Muscle of leg (tissue), 11 donors: ENCODE results near the gene TPSD1. TPM values are rescaled to one million over a fixed set of nuclear protein-coding genes. Genes with fewer than 3 reads are reported as not detected.
"Not testable (repeated sequence)": the region's sequence is repeated elsewhere in the genome, so short reads cannot be mapped to it uniquely, and the experiment has no call there.

ENCODE experiments used
- DNase-seq: peaks from one replicate; pipeline ENCODE4 v3.0.0; 2013
- H3K27ac ChIP-seq: one replicate; pipeline ENCODE4 v1.5.1; 2013; ENCODE audit warnings: mild to moderate bottlenecking, low read length, control low read depth
- H3K27me3 ChIP-seq: one replicate; pipeline ENCODE4 v1.6.1; 2013; ENCODE audit warnings: low read length; ENCODE audit not compliant: control insufficient read depth, insufficient read depth
- H3K36me3 ChIP-seq: one replicate; pipeline ENCODE4 v1.6.1; 2013; ENCODE audit warnings: low read length; ENCODE audit not compliant: control insufficient read depth, insufficient read depth
- H3K4me1 ChIP-seq: one replicate; pipeline ENCODE4 v1.6.1; 2013; ENCODE audit warnings: low read length; ENCODE audit not compliant: control insufficient read depth, insufficient read depth
- H3K4me3 ChIP-seq: one replicate; pipeline ENCODE4 v1.5.1; 2013; ENCODE audit warnings: low read length, control low read depth
- H3K9me3 ChIP-seq: replicated peaks from 2 replicates; pipeline ENCODE4 v1.6.1; 2013; ENCODE audit warnings: low read depth, low read length; ENCODE audit not compliant: control insufficient read depth
- WGBS: methylation state at CpG from one replicate; pipeline ENCODE4 v1.1.5; 2013; ENCODE audit warnings: missing lambda C conversion rate; ENCODE audit not compliant: insufficient coverage; 5-methylcytosine and 5-hydroxymethylcytosine counted together
- polyA plus RNA-seq, 8 donors: library from polyadenylated mRNA; unstranded; fragments of 120-200 nt; gene quantifications; one replicate each; pipeline versions ENCODE4 v1.2.1 to v1.2.3, GENCODE V29; 2013; ENCODE audit warnings: inconsistent platforms in 1 of 8, low replicate concordance in 1 of 8; ENCODE audit not compliant: insufficient read length in 8 of 8, insufficient read depth in 1 of 8
- total RNA-seq: library from RNA; stranded (reverse); fragments of 120-200 nt; gene quantifications from one replicate; pipeline ENCODE4 v1.2.4, GENCODE V29; 2013

TPSD1 gene
- total and polyA plus RNA-seq, 9 donors, result 0.14 to 0.34 (median 0.30) TPM; not detected in 6

GRCh38 chr16:1289477-1289866 lies 33.6 kb downstream of the TPSD1 start:
- Histone ChIP-seq H3K4me1 (peaks cover 28% of the 10 kb centered on the region), H3K4me3 (no peak overlapping the region), H3K27me3 (peaks cover 88% of the 10 kb centered on the region), H3K36me3 (no peaks in the 10 kb centered on the region), H3K9me3 (no peaks in the 10 kb centered on the region), H3K27ac (no peak overlapping the region)
- no peak for DNase-seq
- 6% methylated on average over 12 of the region's 17 CpGs for WGBS

- no peaks in the 10 kb centered on the region for H3K9me3 ChIP-seq
- no peaks in the 10 kb centered on the region for H3K36me3 ChIP-seq
- DNase-seq, result no peak
- H3K4me3 ChIP-seq, result no peak overlapping the region
- H3K27me3 ChIP-seq, result peaks cover 93% of the 10 kb centered on the region
- peaks cover 28% of the 10 kb centered on the region for H3K4me1 ChIP-seq
- 14% methylated on average over 7 of the region's 22 CpGs for WGBS
- no peak overlapping the region for H3K27ac ChIP-seq
Measured at GRCh38 chr16:1290063-1290501, 34.2 kb downstream of the TPSD1 start.

- Histone ChIP-seq H3K27me3 (peaks cover 85% of the 10 kb centered on the region), H3K4me3 (no peak overlapping the region), H3K4me1 (peaks cover 28% of the 10 kb centered on the region), H3K36me3 (no peaks in the 10 kb centered on the region), H3K27ac (no peak overlapping the region), H3K9me3 (no peaks in the 10 kb centered on the region)
- no peak for DNase-seq
- WGBS, result 48% methylated on average over 24 of the region's 29 CpGs
Measured at GRCh38 chr16:1290860-1291575, 35.1 kb downstream of the TPSD1 start.

- WGBS, result 36% methylated on average over 17 of the region's 17 CpGs
- Histone ChIP-seq H3K4me1 (peaks cover 28% of the 10 kb centered on the region), H3K36me3 (no peaks in the 10 kb centered on the region), H3K9me3 (no peaks in the 10 kb centered on the region), H3K27me3 (peaks cover 81% of the 10 kb centered on the region), H3K27ac (no peak overlapping the region), H3K4me3 (no peak overlapping the region)
- DNase-seq, result no peak
Measured at GRCh38 chr16:1291576-1291974, 35.7 kb downstream of the TPSD1 start.

- not testable (repeated sequence) for H3K27ac ChIP-seq, DNase-seq, H3K4me3 ChIP-seq, H3K36me3 ChIP-seq, H3K9me3 ChIP-seq
- peaks cover 28% of the 10 kb centered on the region for H3K4me1 ChIP-seq
- WGBS, result 70% methylated on average over 2 of the region's 6 CpGs
- peaks cover 77% of the 10 kb centered on the region for H3K27me3 ChIP-seq
Measured at GRCh38 chr16:1292208-1292607, 36.3 kb downstream of the TPSD1 start.

GRCh38 chr16:1292808-1293207 lies 36.9 kb downstream of the TPSD1 start:
- peaks cover 27% of the 10 kb centered on the region for H3K4me1 ChIP-seq
- peaks cover 71% of the 10 kb centered on the region for H3K27me3 ChIP-seq
- H3K4me3 ChIP-seq, H3K36me3 ChIP-seq, H3K27ac ChIP-seq, DNase-seq, H3K9me3 ChIP-seq: not testable (repeated sequence)
- 77% methylated on average over 5 of the region's 8 CpGs for WGBS

- WGBS, result 51% methylated on average over 7 of the region's 11 CpGs
- Histone ChIP-seq H3K27ac (no peak overlapping the region), H3K36me3 (no peaks in the 10 kb centered on the region), H3K4me1 (peaks cover 19% of the 10 kb centered on the region), H3K9me3 (no peaks in the 10 kb centered on the region), H3K4me3 (no peak overlapping the region), H3K27me3 (peaks cover 67% of the 10 kb centered on the region)
- DNase-seq, result no peak
Measured at GRCh38 chr16:1293921-1294656, 38.2 kb downstream of the TPSD1 start.

GRCh38 chr16:1295465-1295864 lies 39.6 kb downstream of the TPSD1 start:
- DNase-seq, result no peak
- Histone ChIP-seq H3K36me3 (no peaks in the 10 kb centered on the region), H3K4me1 (peaks cover 11% of the 10 kb centered on the region), H3K4me3 (no peak overlapping the region), H3K27ac (no peak overlapping the region), H3K9me3 (no peaks in the 10 kb centered on the region), H3K27me3 (peaks cover 67% of the 10 kb centered on the region)
- 31% methylated on average over 4 of the region's 5 CpGs for WGBS

GRCh38 chr16:1296688-1297017 lies 40.8 kb downstream of the TPSD1 start:
- H3K4me1 ChIP-seq, H3K27ac ChIP-seq, H3K9me3 ChIP-seq, H3K4me3 ChIP-seq, DNase-seq, H3K36me3 ChIP-seq: not testable (repeated sequence)
- 83% methylated on average over 5 of the region's 8 CpGs for WGBS
- peaks cover 67% of the 10 kb centered on the region for H3K27me3 ChIP-seq

- WGBS, result 76% methylated on average over 4 of the region's 6 CpGs
Measured at GRCh38 chr16:1297018-1297696, 41.3 kb downstream of the TPSD1 start.

More at GRCh38 chr16:1297018-1297696, 41.3 kb downstream of the TPSD1 start:
- Histone ChIP-seq H3K4me1 (peaks cover 6% of the 10 kb centered on the region), H3K9me3 (no peaks in the 10 kb centered on the region), H3K4me3 (no peak overlapping the region), H3K36me3 (no peaks in the 10 kb centered on the region), H3K27ac (no peak overlapping the region), H3K27me3 (peaks cover 65% of the 10 kb centered on the region)
- no peak for DNase-seq
